H9 (cell line): ENCODE data around the gene UGT3A1. TPM values are rescaled to one million over a fixed set of nuclear protein-coding genes. Genes with fewer than 3 reads are reported as not detected.

Source experiments
- DNase-seq: peaks from one replicate; pipeline ENCODE4 v3.0.0-alpha.2; 2017
- H2AFZ ChIP-seq: one replicate; pipeline ENCODE4 v1.6.1; 2013; ENCODE audit warnings: mild to moderate bottlenecking, low read length, control low read depth, moderate library complexity
- H2AK5ac ChIP-seq: 2 replicates; pipeline ENCODE4 v1.6.1; 2013; ENCODE audit warnings: low read length, control low read depth, mixed read lengths; ENCODE audit not compliant: insufficient read length
- H2BK120ac ChIP-seq: one replicate; pipeline ENCODE4 v1.6.1; 2013; ENCODE audit warnings: low read depth, mild to moderate bottlenecking, low read length, control low read depth, inconsistent platforms; ENCODE audit not compliant: poor library complexity, severe bottlenecking
- H2BK12ac ChIP-seq: 2 replicates; pipeline ENCODE4 v1.6.1; 2013; ENCODE audit warnings: low read length, control low read depth, mixed read lengths, low read depth; ENCODE audit not compliant: insufficient read length
- H2BK15ac ChIP-seq: 2 replicates; pipeline ENCODE4 v1.6.1; 2013; ENCODE audit warnings: low read depth, low read length, control low read depth
- H2BK20ac ChIP-seq: one replicate; pipeline ENCODE4 v1.6.1; 2013; ENCODE audit warnings: low read depth, mild to moderate bottlenecking, low read length, control low read depth, inconsistent platforms; ENCODE audit not compliant: poor library complexity, severe bottlenecking
- H2BK5ac ChIP-seq: 2 replicates; pipeline ENCODE4 v1.6.1; 2013; ENCODE audit warnings: low read length, control low read depth, mixed read lengths; ENCODE audit not compliant: insufficient read length
- H3K14ac ChIP-seq: 2 replicates; pipeline ENCODE4 v1.6.1; 2013; ENCODE audit warnings: low read length, control low read depth; ENCODE audit not compliant: insufficient read depth
- H3K18ac ChIP-seq: 2 replicates; pipeline ENCODE4 v1.6.1; 2013; ENCODE audit warnings: low read depth, mild to moderate bottlenecking, mixed read lengths, low read length, control low read depth; ENCODE audit not compliant: insufficient read length
- H3K23ac ChIP-seq: 2 replicates; pipeline ENCODE4 v1.6.1; 2013; ENCODE audit warnings: low read length, control low read depth, mixed read lengths, low read depth; ENCODE audit not compliant: insufficient read length
- H3K23me2 ChIP-seq: 2 replicates; pipeline ENCODE4 v1.6.1; 2013; ENCODE audit warnings: low read depth, mild to moderate bottlenecking, mixed read lengths, low read length, control low read depth; ENCODE audit not compliant: insufficient read length, poor library complexity, severe bottlenecking
- H3K27ac ChIP-seq: 2 replicates; pipeline ENCODE4 v1.5.1; 2013; ENCODE audit warnings: low read length, control low read depth, mixed read lengths, low read depth; ENCODE audit not compliant: insufficient read length
- H3K27me3 ChIP-seq: 2 replicates; pipeline ENCODE4 v1.6.1; 2013; ENCODE audit warnings: low read length, control low read depth, inconsistent platforms; ENCODE audit not compliant: insufficient read depth
- H3K4ac ChIP-seq: 2 replicates; pipeline ENCODE4 v1.6.1; 2013; ENCODE audit warnings: low read depth, mild to moderate bottlenecking, control low read depth, inconsistent platforms, low read length, moderate library complexity
- H3K4me1 ChIP-seq: 2 replicates; pipeline ENCODE4 v1.6.1; 2013; ENCODE audit warnings: low read length, control low read depth, inconsistent platforms; ENCODE audit not compliant: insufficient read depth
- H3K4me2 ChIP-seq: 2 replicates; pipeline ENCODE4 v1.6.1; 2013; ENCODE audit warnings: low read length, control low read depth, mixed read lengths; ENCODE audit not compliant: insufficient read length, insufficient read depth
- H3K56ac ChIP-seq: 2 replicates; pipeline ENCODE4 v1.6.1; 2013; ENCODE audit warnings: low read depth, mild to moderate bottlenecking, mixed read lengths, low read length, control low read depth; ENCODE audit not compliant: insufficient read length
- H3K79me1 ChIP-seq: 2 replicates; pipeline ENCODE4 v1.6.1; 2013; ENCODE audit warnings: low read depth, mild to moderate bottlenecking, moderate library complexity, low read length, control low read depth, inconsistent platforms; ENCODE audit not compliant: insufficient read depth, poor library complexity, severe bottlenecking
- H3K79me2 ChIP-seq: 2 replicates; pipeline ENCODE4 v1.6.1; 2013; ENCODE audit warnings: low read length, control low read depth, inconsistent platforms; ENCODE audit not compliant: insufficient read depth
- H3K9ac ChIP-seq: 2 replicates; pipeline ENCODE4 v1.6.1; 2013; ENCODE audit warnings: low read length, control low read depth, mixed read lengths; ENCODE audit not compliant: insufficient read length; ENCODE audit errors: extremely low read depth
- H3K9me3 ChIP-seq: one replicate; pipeline ENCODE4 v1.6.1; 2013; ENCODE audit warnings: low read depth, low read length, inconsistent platforms; ENCODE audit not compliant: control insufficient read depth
- H3T11ph ChIP-seq: one replicate; pipeline ENCODE4 v1.6.1; 2013; ENCODE audit warnings: mild to moderate bottlenecking, low read length, control low read depth, inconsistent platforms
- H4K20me1 ChIP-seq: one replicate; pipeline ENCODE4 v1.6.1; 2013; ENCODE audit not compliant: control insufficient read depth, insufficient read length, insufficient read depth
- H4K5ac ChIP-seq: 2 replicates; pipeline ENCODE4 v1.6.1; 2013; ENCODE audit warnings: low read depth, mild to moderate bottlenecking, mixed read lengths, low read length, control low read depth; ENCODE audit not compliant: insufficient read length
- H4K8ac ChIP-seq: replicated peaks from 2 replicates; pipeline ENCODE4 v1.6.1; 2013; ENCODE audit warnings: low read length, control low read depth, mixed read lengths, low read depth; ENCODE audit not compliant: insufficient read length
- H4K91ac ChIP-seq: 2 replicates; pipeline ENCODE4 v1.6.1; 2013; ENCODE audit warnings: low read depth, mild to moderate bottlenecking, moderate library complexity, mixed read lengths, low read length, control low read depth; ENCODE audit not compliant: insufficient read length
- H3K27ac Mint-ChIP-seq, 3 experiments: 2 replicates in 2 of 3; 3 replicates in 1 of 3; pipeline ENCODE4 v1.8.0; 2020 to 2021; ENCODE audit warnings: mixed read lengths in 3 of 3, mild to moderate bottlenecking in 1 of 3, moderate library complexity in 1 of 3
- H3K27me3 Mint-ChIP-seq: 2 replicates; pipeline ENCODE4 v1.8.0; 2021; ENCODE audit warnings: low read depth, mild to moderate bottlenecking, moderate library complexity, mixed read lengths
- H3K36me3 Mint-ChIP-seq, 3 experiments: 2 replicates in 2 of 3; 3 replicates in 1 of 3; pipeline ENCODE4 v1.8.0; 2020 to 2021; ENCODE audit warnings: low read depth in 3 of 3, mixed read lengths in 3 of 3; ENCODE audit not compliant: insufficient read depth in 1 of 3
- H3K4me1 Mint-ChIP-seq, 2 experiments: 2 replicates each; pipeline ENCODE4 v1.8.0; 2020; ENCODE audit warnings: mixed read lengths in 2 of 2
- H3K4me3 Mint-ChIP-seq, 2 experiments: 2 replicates in 1 of 2; 3 replicates in 1 of 2; pipeline ENCODE4 v1.8.0; 2020 to 2021; ENCODE audit warnings: mild to moderate bottlenecking in 2 of 2, mixed read lengths in 2 of 2, moderate library complexity in 1 of 2
- H3K9me3 Mint-ChIP-seq, 2 experiments: 2 replicates in 1 of 2; 3 replicates in 1 of 2; pipeline ENCODE4 v1.8.0; 2020; ENCODE audit warnings: mild to moderate bottlenecking in 2 of 2, mixed read lengths in 2 of 2, moderate library complexity in 1 of 2
- CTCF ChIP-seq: fragments of 200-600 bp; sonication (generic); conservative IDR thresholded peaks from 3 replicates; pipeline ENCODE4 v1.8.0; 2021; ENCODE audit warnings: antibody characterized with exemption, mild to moderate bottlenecking
- WGBS: extraction: QIAGEN DNeasy Blood & Tissue Kit; methylation state at CpG from one replicate; pipeline ENCODE4 v1.1.7; 2013; ENCODE audit warnings: missing lambda C conversion rate, low lambda C conversion rate, mixed read lengths; ENCODE audit not compliant: insufficient read length; ENCODE audit errors: extremely low coverage; 5-methylcytosine and 5-hydroxymethylcytosine counted together
- total RNA-seq: library from RNA; stranded (reverse); gene quantifications from 2 replicates; pipeline ENCODE4 v1.2.1, GENCODE V29; 2021

UGT3A1 gene
- total RNA-seq, 1 experiment from 2014 or later: 1.8 TPM

- Histone ChIP-seq H3K4me2 (no peak overlapping the region), H2BK20ac (no peak overlapping the region), H3K9ac (no peak overlapping the region), H3K27me3 (no peaks in the 10 kb centered on the region), H3K9me3 (peaks cover 54% of the 10 kb centered on the region), H3K14ac (no peak overlapping the region), H3K23me2 (no peaks in the 10 kb centered on the region), H2BK15ac (no peak overlapping the region), H3K4me1 (no peaks in the 10 kb centered on the region), H3T11ph (no peak overlapping the region), H2BK5ac (no peak overlapping the region), H4K8ac (no peak overlapping the region), H2AFZ (no peak overlapping the region), H2BK12ac (no peak overlapping the region), H4K20me1 (no peaks in the 10 kb centered on the region), H3K4ac (no peak overlapping the region), H2BK120ac (no peak overlapping the region), H3K27ac (no peak overlapping the region), H4K5ac (no peak overlapping the region), H3K23ac (no peak overlapping the region), H3K18ac (no peak overlapping the region), H3K79me2 (no peaks in the 10 kb centered on the region), H4K91ac (no peak overlapping the region), H3K56ac (no peak overlapping the region), H3K79me1 (no peaks in the 10 kb centered on the region), H2AK5ac (no peak overlapping the region)
- H3K4me1 Mint-ChIP-seq: no peaks in the 10 kb centered on the region
- TF ChIP-seq CTCF: no peak
- H3K4me3 Mint-ChIP-seq: no peak overlapping the region
- H3K36me3 Mint-ChIP-seq: peaks cover 10 to 35% (median 29%) of the 10 kb centered on the region in 3 experiments; a peak in 5 of 7 replicates
- H3K27me3 Mint-ChIP-seq: peaks cover 1% of the 10 kb centered on the region; the same call in 1 of the 2 replicates
- H3K27ac Mint-ChIP-seq: no peak overlapping the region
- H3K9me3 Mint-ChIP-seq: peaks cover 75% of the 10 kb centered on the region in 2 experiments
- WGBS: no CpG with 5 or more reads among the region's 2 CpGs
- DNase-seq: no peak
These were observed 22.0 kb upstream of the UGT3A1 start for GRCh38 chr5:36013182-36013581.
